Suppressor macrophage (primary cell): ENCODE results near the gene ATP10A.

ENCODE experiments used
- DNase-seq, 4 experiments: peaks; one replicate each; pipeline ENCODE4 v3.0.0-alpha.2; 2020 to 2022

The ATP10A gene

GRCh38 chr15:25811481-25811906, 51.6 kb downstream of the ATP10A start:
- DNase-seq = peak in 2 of 4 experiments; percentile 12 to 20

DNA sequence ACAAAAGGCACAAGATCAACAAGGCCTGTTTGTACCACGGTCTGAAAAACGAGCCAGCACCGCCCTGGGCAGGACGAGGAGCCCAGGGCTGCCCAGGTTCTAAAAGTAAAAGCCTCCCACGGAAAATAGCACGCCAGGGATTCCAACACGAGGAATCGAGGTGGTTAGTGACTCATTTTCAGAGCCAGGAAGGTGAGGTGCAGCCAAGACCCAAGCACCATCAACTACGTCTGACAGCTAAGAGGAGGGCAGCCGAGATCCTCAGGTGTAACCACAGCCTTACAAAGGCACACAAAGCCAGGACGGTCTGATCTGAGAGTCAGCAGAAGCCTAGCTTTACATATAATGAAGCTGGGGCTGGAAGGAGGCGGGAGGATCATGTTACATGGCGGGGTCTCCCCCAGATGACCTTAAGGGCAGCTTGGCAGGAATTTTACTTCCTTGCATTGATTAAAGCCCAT, 52.5 kb downstream of the ATP10A start:
- no peak for DNase-seq

DNA sequence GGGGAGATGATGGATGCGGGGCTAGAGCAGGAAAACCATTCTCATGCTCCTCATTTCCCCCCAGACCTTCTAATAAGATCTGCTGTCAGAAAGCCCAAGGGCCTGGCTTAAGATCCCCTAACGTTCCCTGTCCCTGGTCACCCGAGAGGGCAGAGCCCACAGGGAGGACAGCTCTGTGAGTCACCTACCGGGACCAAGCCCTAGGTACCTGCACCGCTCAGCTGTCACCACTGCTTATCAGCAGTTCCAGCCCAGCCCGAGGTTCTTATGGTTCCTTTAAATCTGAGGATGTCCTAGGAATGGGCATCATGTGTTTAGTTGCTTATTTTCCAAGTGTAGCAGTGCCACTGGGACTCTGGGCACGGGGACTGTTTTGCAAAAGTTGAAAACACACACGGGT, 53.0 kb downstream of the ATP10A start:
- no peak for DNase-seq

DNA sequence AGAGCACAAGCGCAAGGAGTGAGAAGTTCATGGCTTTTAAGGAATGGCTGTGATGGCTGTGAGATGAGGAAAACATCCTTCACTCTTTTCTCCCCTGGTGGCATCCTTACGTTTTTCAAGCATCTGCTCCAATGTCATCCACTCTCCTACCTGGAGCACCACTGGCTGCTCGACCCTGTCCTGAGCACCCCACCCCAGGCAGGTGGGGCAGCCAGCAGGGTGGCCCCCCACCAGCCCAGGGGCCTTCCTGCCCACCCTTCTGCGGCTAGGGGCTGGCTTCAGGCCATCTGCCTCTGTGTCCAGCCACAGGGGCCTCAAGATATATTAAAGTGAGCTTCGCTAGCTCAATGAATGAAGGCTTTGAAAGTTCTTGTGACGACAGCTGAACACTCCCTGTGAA, 56.1 kb downstream of the ATP10A start:
- DNase-seq = no peak

DNA sequence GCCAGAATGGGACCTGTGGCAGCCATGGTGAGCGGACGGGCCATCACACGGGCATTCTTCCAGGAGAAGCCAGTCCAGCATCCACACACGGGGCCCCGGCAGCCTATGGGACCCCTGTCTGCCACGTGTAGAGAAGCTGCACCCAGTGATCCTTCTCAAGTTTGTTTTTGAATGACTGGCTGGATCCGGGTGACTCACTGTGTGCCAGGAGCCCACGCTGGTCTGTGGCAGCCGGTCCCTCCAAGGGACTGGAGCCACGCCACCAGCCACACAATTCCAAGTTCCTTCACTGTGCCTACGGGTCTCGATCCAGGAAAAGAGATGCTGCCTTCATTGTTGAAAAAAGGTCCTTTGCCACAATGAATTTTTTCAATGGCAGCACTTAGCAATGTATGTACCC, 58.1 kb downstream of the ATP10A start:
- DNase-seq = no peak

GRCh38 chr15:25804451-25804850, 58.7 kb downstream of the ATP10A start:
- DNase-seq = no peak

DNA sequence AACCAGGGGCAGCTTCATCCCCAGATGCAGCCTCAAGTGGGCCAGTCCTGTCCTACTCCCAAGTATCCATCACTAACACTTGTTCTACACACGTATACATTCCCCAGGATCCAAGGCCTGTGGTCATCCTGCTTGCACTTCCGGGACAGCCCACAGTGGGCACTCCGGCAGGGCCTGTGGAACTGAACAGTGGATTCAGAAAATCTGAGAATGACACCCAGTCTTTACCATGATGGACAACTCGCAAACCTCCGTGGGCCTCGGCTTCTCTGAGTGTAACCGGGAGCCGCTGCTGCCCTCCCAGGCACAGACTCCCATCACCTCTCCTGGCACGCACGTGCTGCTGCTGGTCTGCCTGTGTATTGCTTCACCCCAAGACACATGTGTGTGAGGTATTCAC, 59.6 kb downstream of the ATP10A start:
- no peak for DNase-seq

DNA sequence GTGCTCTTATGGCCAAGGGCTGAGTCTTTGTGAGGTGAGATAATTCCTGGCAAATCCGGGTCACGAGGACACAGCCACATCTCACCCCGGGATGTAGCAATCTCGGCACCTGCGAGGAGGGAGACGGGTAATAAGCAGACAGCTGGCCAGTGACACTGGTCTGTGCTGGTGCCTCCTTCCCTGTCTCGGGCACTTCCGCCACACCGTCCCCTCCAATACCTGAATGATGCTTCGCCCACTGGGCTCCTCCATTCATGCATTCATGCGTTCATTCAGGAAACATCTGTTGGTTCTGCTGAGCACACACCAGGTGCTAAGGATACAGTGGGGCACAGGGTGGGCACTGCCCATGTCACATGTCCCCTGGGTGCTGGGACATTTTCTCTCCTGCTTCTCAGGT, 60.1 kb downstream of the ATP10A start:
- no peak for DNase-seq

DNA sequence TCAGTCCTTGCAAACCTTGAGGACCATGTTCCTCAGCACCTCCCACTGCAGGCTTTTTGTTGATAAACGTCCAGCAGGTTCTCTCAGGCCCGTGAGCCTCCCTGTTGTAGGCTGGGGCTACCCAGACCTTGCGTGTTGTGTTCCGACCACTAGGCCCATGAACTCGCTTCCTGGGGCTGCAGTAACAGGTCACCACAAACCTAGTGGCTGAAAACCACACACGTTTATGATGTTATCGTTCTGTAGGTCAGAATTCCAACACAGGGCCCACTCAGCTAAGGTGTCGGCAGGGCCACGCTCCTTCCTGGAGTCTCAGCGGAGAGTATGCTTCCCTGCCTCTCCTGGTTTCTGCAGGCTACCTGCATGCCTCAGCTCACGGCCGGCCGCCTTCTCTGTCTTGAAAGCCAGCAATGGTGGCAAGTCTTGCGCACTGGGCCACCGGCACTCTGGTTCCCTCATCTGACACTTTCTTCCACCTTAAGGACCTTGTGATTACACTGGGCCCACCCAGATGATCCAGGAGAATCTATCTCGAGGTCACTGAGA, 60.8 kb downstream of the ATP10A start:
- DNase-seq = no peak

- no peak for DNase-seq
Measured at GRCh38 chr15:25801586-25802284, 61.4 kb downstream of the ATP10A start.

DNA sequence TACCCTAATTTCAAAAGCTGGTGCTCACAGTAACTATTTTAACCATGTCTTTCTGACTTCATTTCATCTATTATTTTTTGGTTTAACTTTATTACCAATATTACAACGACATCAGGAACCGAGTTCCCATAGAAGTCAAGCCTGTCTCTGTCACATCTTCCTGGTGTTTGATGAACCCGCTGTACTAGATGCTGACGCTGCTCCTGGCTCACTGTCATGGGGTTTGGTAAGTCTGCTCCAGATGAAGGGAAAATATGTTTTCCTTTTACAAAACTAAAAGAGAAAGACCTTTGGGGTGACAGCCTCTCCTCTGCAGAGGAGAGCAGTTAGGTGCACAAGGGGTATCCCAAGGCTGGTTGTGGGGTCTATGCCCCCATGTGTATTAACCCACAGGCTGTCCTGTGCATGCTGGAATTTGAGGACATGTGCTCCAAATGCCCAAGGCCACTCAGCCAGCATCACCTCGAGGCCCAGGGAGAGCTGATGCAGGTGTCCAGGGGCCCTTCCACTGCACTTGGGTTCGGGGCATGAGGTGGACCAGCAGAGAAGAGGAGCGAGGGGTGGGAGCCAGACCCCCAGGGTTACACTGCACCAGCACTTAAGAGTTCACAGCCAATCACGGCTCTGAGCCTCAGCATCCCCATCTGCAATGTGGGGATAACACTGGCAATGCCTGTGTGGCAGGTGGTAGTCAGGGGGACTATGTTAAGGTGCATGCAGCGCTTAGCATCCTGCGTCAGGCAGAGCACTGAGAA, 62.2 kb downstream of the ATP10A start:
- no peak for DNase-seq

DNA sequence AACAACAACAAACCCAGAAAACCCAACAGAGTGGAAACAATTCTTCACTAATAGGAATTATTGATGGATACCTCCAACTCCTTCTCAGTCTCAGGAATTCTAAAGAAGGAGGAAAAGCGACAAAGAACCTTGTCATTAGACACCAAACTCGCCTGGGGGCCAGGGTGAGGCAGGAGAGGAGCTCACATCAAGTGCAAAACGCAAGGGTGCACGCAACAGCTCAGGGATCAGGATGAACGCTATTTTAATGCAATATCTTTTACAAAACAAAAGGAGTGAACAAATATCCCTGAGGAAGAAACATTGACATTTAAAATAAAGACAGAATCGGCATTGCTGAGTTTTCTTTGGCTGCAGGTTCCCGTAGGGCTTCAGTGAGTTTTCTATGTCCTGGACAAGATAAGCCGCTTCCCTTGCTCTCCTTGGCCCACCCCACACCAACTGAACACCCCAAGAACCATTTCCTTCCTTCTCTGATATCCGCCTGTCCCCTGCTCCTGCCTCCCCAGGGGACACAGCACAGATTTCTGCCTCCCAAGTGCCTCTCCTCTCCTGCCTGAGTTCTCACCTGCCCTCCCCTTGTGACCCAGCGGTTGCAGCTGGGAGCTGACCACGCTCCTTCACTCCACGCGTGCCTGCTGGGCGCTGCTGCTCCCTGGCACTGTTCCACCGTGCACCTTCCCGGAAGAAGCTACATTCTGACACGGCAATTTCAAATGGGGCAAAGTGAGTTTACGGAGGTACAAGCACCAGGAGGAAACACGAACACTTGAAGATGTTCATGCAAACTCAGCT, 63.0 kb downstream of the ATP10A start:
- DNase-seq = no peak

GRCh38 chr15:25797936-25798901, 64.9 kb downstream of the ATP10A start:
- no peak for DNase-seq

- no peak for DNase-seq
Measured at GRCh38 chr15:25797511-25797935, 65.6 kb downstream of the ATP10A start.

- no peak for DNase-seq
Measured at GRCh38 chr15:25797035-25797434, 66.1 kb downstream of the ATP10A start.

- no peak for DNase-seq
Measured at GRCh38 chr15:25796395-25796794, 66.7 kb downstream of the ATP10A start.

DNA sequence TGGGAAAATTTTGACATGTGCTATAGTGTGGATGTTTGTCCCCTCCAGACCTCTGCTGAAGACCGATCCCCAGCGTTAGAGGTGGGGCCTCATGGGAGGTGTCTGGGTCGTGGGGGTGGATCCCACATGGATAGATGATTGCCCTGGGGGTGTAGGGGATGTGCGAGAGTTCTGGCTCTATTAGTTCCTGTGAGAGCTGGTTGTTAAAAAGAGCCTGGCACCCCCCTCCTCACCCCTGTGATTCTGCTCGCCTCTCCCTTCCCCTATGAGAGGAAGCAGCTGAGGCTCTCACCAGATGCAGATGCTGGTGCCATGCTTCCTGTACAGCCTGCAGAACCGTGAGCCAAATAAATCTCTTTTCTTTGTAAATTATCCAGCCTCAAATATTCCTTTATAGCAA, 67.4 kb downstream of the ATP10A start:
- no peak for DNase-seq

DNA sequence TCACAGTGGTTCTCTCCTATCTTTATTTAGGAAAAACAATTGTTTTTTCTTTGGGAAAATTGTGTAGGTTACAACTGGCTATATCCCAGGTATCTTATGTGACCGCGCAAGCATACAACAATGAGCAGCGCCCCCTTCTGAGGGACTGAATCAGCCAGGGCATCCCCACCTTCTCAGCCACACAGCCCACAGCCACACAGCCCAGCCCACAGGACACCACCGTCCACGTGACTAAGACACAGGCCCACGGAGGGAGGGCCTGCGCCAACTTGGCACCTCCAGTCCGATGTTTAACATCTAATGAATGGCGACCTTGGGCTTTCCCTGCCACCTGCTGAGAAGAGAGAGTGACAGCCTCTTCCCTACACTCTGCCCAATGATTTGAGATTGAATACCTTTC, 68.1 kb downstream of the ATP10A start:
- no peak for DNase-seq

DNA sequence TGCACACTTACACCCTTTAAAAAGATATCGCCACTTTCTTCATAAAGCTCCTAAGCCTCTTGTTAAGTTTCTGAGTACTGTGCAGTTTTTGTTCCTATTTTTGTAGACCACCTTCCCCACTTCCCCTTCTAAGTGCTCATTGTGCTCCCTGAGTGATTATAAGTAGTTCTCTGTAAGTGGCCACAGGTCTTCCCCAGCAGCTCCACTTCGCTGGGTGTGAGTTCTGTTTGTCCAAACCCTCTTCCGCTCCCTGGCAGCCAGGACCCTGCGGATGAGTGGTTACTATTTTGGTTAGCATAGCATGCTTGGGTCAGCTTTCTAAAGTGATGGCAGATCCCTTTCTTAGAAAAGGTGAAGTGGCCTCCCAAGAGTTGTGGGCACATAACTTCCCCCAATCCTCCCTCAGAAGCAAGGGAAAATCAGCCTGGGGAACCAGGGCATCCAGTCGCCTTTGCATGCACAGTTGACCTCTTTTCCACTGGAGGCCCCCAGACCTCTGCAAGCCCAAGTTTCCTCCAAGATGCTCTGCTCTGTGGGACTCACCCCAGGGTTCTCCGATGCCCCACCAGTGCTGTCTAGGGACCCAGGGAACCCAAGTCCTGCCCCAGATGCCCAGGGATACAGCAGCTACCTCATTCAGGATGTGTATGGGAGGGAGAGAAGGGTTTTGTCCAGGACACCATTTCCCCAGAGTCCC, 69.6 kb downstream of the ATP10A start:
- DNase-seq = peak; percentile 76 to 91 (median 87)

- DNase-seq = no peak
Measured at GRCh38 chr15:25792128-25792527, 71.0 kb downstream of the ATP10A start.
